Measurements from ENCODE around the gene TRPM6. TPM values are rescaled to one million over a fixed set of nuclear protein-coding genes. Genes with fewer than 3 reads are reported as not detected.

Gene TRPM6
- total RNA-seq, 2 donors from 2014 or later = 0.41 to 1.3 TPM

DNA sequence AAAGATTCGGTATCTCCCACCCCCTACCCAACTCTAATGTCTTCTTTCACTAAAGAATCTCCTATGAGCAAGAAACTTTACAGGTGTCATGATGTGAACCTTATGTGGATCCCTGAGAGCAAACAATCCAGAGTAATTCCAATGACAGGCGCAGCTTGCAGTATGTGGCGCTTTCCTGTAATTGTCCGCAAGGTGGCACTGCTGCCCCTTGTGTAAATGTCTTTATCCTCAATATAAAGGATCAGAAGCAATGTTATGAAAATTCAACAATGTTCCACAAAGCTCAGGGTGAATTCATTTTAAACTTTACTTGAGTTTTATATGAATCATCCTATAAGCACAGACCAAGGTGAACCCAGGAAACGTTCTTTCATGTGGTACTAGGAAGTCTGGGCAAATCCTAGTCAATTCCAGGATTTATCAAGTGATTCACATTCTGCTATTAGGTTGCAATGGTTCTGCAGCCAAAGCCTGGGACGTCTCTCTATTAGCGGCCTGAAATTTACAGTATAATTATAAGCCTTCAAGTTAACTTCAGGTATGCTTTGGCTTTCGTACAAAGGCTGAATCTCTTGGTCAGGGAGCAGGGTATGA, 113.7 kb downstream of the TRPM6 start:
- no peaks in the 10 kb centered on the region for H3K36me3 ChIP-seq
- TF ChIP-seq, protein P1, sequence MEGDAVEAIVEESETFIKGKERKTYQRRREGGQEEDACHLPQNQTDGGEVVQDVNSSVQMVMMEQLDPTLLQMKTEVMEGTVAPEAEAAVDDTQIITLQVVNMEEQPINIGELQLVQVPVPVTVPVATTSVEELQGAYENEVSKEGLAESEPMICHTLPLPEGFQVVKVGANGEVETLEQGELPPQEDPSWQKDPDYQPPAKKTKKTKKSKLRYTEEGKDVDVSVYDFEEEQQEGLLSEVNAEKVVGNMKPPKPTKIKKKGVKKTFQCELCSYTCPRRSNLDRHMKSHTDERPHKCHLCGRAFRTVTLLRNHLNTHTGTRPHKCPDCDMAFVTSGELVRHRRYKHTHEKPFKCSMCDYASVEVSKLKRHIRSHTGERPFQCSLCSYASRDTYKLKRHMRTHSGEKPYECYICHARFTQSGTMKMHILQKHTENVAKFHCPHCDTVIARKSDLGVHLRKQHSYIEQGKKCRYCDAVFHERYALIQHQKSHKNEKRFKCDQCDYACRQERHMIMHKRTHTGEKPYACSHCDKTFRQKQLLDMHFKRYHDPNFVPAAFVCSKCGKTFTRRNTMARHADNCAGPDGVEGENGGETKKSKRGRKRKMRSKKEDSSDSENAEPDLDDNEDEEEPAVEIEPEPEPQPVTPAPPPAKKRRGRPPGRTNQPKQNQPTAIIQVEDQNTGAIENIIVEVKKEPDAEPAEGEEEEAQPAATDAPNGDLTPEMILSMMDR (IDR thresholded peaks at IDR 0.05) = peak; percentile 78
- H3K9me3 ChIP-seq = no peaks in the 10 kb centered on the region
- no peak overlapping the region for H3K4me3 ChIP-seq
- peaks cover 0 to 5% of the 10 kb centered on the region in 2 donors for H3K4me1 ChIP-seq (ENCODE audit: control insufficient read depth in 1 of 2, low read depth in 2 of 2)
- no peak for ATAC-seq (ENCODE audit: insufficient number of reproducible peaks, low FRiP score, low read depth)
- DNase-seq (ENCODE audit: low spot score) = peak; percentile 21
- no peaks in the 10 kb centered on the region for H3K27me3 ChIP-seq (replicated peaks; ENCODE audit: insufficient read depth)
- H3K27ac ChIP-seq = no peak overlapping the region

- ATAC-seq (ENCODE audit: insufficient number of reproducible peaks, low FRiP score, low read depth) = no peak
- H3K4me3 ChIP-seq = no peak overlapping the region
- no peaks in the 10 kb centered on the region for H3K27me3 ChIP-seq (replicated peaks; ENCODE audit: insufficient read depth)
- H3K9me3 ChIP-seq = no peaks in the 10 kb centered on the region
- TF ChIP-seq, protein P1 (IDR thresholded peaks at IDR 0.05) = no peak
- H3K36me3 ChIP-seq = no peaks in the 10 kb centered on the region
- no peak overlapping the region for H3K27ac ChIP-seq
- no peak for DNase-seq (ENCODE audit: low spot score)
- H3K4me1 ChIP-seq (ENCODE audit: control insufficient read depth in 1 of 2, low read depth in 2 of 2) = no peaks in the 10 kb centered on the region
Observed at GRCh38 chr9:74772121-74772520, 115.6 kb downstream of the TRPM6 start.

DNA sequence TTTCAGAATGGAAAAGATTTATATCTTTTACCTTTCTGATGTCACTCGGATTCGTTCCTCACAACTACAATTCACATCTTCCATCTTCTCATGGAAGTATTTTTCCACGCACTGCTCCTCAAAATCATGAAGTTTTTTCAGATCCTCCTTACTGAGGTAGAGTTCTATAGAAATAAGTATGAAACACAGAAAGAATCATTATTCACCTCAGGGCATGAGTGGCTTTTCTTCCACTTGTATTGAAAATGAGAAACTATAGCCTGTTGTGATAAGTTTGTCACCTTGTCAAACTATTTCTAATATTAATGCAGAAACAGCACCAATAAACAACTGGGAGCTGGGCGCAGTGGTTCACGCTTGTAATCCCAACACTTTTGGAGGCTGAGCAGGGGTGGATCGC, 116.0 kb downstream of the TRPM6 start:
- ATAC-seq (ENCODE audit: insufficient number of reproducible peaks, low FRiP score, low read depth) (no peak), DNase-seq (ENCODE audit: low spot score) (no peak)
- no peaks in the 10 kb centered on the region for H3K27me3 ChIP-seq (replicated peaks; ENCODE audit: insufficient read depth)
- no peak overlapping the region for H3K4me3 ChIP-seq
- TF ChIP-seq, protein P1 (IDR thresholded peaks at IDR 0.05) = no peak
- H3K27ac ChIP-seq = no peak overlapping the region
- no peaks in the 10 kb centered on the region for H3K4me1 ChIP-seq (ENCODE audit: control insufficient read depth in 1 of 2, low read depth in 2 of 2)
- no peaks in the 10 kb centered on the region for H3K9me3 ChIP-seq
- H3K36me3 ChIP-seq = no peaks in the 10 kb centered on the region

DNA sequence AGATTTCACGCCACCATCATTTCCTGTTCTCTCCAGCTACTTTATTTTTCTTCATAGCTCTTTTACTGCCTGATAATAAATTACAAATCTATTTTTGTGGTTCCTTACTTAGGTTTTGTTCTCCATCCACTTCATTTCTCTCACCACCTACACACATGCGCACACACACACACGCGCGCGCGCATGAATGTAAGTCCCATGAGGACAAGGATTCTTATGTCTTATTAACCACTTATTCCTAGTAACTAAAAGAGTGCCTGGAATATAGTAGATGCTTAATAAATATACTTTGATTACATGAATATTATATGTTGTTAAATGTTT, 116.5 kb downstream of the TRPM6 start:
- H3K9me3 ChIP-seq = no peaks in the 10 kb centered on the region
- no peak overlapping the region for H3K27ac ChIP-seq
- H3K36me3 ChIP-seq = no peaks in the 10 kb centered on the region
- no peak for DNase-seq (ENCODE audit: low spot score)
- no peaks in the 10 kb centered on the region for H3K4me1 ChIP-seq (ENCODE audit: control insufficient read depth in 1 of 2, low read depth in 2 of 2)
- no peaks in the 10 kb centered on the region for H3K27me3 ChIP-seq (replicated peaks; ENCODE audit: insufficient read depth)
- ATAC-seq (ENCODE audit: insufficient number of reproducible peaks, low FRiP score, low read depth) = no peak
- H3K4me3 ChIP-seq = no peak overlapping the region
- TF ChIP-seq, protein P1 (IDR thresholded peaks at IDR 0.05) = no peak

DNA sequence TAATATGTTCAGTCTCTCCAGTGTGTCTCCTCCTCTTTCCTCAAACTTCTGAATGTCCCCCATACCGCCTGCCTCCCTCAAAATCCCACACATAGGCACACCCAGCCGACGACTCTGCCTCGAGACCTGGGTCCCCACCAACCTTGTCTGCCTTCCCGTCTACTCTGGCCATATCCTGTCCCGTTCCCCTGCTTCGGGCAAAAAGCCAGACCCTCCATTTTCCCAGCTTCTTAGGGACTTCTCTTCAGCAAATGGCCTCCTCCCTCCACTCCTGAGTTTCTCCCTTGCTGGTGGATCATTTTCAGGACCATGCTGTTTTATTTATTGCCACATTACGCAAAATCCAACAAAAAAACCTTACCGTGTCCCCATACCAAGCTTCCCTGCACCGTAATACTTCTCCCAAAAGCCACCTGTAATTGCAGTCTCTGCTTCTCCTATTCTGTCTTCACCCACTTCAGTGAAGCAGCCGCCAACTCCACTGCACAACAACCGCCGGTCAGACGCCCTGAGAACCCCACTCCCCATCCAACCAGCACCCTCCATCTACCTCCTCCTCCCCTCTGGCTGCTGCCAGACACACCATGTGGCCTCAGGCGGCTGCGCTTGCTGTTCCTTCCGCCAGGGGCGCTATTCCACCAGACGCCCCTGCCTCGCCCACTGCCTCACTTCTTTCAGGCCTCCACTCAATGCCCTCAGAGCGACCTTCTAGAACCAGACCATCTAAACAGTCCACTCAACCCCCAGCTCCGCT, 117.0 kb downstream of the TRPM6 start:
- TF ChIP-seq, protein P1 (IDR thresholded peaks at IDR 0.05) = peak; percentile 39
- Histone ChIP-seq H3K4me1 (ENCODE audit: control insufficient read depth in 1 of 2, low read depth in 2 of 2) (no peaks in the 10 kb centered on the region), H3K27ac (no peak overlapping the region), H3K9me3 (no peaks in the 10 kb centered on the region), H3K27me3 (replicated peaks; ENCODE audit: insufficient read depth) (no peaks in the 10 kb centered on the region), H3K36me3 (no peaks in the 10 kb centered on the region), H3K4me3 (no peak overlapping the region)
- ATAC-seq (ENCODE audit: insufficient number of reproducible peaks, low FRiP score, low read depth) = no peak
- DNase-seq (ENCODE audit: low spot score) = no peak

Measured in thoracic aorta (tissue), 2 donors.